Activated naive CD8-positive, alpha-beta T cell treated with anti-CD3 and anti-CD28 coated beads, Interleukin-2, amount 50 U/mL, for 24 hours (primary cell): ENCODE measurements around the gene MYOZ3.

Experiments
- ATAC-seq: fragments of 150-1000 bp; cut with Tn5 transposase; one replicate; pipeline ENCODE4 v1.10.0; 2021
- DNase-seq: peaks from one replicate; pipeline ENCODE4 v3.0.0; 2021
- H3K27ac Mint-ChIP-seq: one replicate; pipeline ENCODE4 v1.8.0; 2021; ENCODE audit warnings: mild to moderate bottlenecking, mixed read lengths
- H3K27me3 Mint-ChIP-seq: one replicate; pipeline ENCODE4 v1.8.0; 2021; ENCODE audit warnings: mixed read lengths
- H3K36me3 Mint-ChIP-seq: one replicate; pipeline ENCODE4 v1.8.0; 2021; ENCODE audit warnings: low read depth, mixed read lengths
- H3K4me1 Mint-ChIP-seq: one replicate; pipeline ENCODE4 v1.8.0; 2021; ENCODE audit warnings: mixed read lengths
- H3K4me3 Mint-ChIP-seq: one replicate; pipeline ENCODE4 v1.8.0; 2021; ENCODE audit warnings: mild to moderate bottlenecking, moderate library complexity, mixed read lengths
- H3K9me3 Mint-ChIP-seq: one replicate; pipeline ENCODE4 v1.8.0; 2021; ENCODE audit warnings: mixed read lengths

MYOZ3 gene

DNA sequence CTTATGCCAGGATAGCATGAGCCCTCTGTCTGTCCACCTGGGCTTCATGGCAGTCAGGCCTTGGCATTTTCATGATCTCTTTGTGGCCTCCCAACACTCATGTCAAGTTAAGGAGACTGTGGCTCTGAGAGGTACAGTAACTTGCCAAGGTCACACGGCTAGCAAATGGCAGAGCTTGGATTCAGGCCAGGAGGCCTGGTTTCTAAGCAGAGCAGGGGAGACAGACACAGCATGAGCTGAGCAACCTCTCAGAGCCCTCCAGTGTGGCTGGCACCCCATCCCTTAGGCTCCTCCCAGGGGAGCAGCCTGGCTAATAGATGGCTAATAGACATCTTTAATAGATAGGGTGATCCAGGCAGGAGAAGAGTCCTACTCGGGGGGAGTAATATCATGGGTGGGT, 16.5 kb upstream of the MYOZ3 start:
- no peaks in the 10 kb centered on the region for H3K9me3 Mint-ChIP-seq
- no peaks in the 10 kb centered on the region for H3K36me3 Mint-ChIP-seq
- no peak for ATAC-seq

GRCh38 chr5:150645070-150645700, 15.9 kb upstream of the MYOZ3 start:
- H3K4me3 Mint-ChIP-seq, result no peak overlapping the region
- no peaks in the 10 kb centered on the region for H3K9me3 Mint-ChIP-seq
- DNase-seq, result no peak
- H3K4me1 Mint-ChIP-seq, result no peaks in the 10 kb centered on the region
- H3K27ac Mint-ChIP-seq, result no peak overlapping the region
- H3K27me3 Mint-ChIP-seq, result no peaks in the 10 kb centered on the region
- H3K36me3 Mint-ChIP-seq, result no peaks in the 10 kb centered on the region
- no peak for ATAC-seq

More for the DNA sequence above, 16.5 kb upstream of the MYOZ3 start:
- Mint-ChIP-seq H3K27ac (no peak overlapping the region), H3K4me1 (no peaks in the 10 kb centered on the region), H3K4me3 (no peak overlapping the region), H3K27me3 (no peaks in the 10 kb centered on the region)
- no peak for DNase-seq

- Mint-ChIP-seq H3K4me3 (no peak overlapping the region), H3K27me3 (no peaks in the 10 kb centered on the region), H3K4me1 (no peaks in the 10 kb centered on the region), H3K36me3 (no peaks in the 10 kb centered on the region), H3K9me3 (no peaks in the 10 kb centered on the region), H3K27ac (no peak overlapping the region)
- DNase-seq (no peak), ATAC-seq (no peak)
These were observed 13.5 kb upstream of the MYOZ3 start for GRCh38 chr5:150647275-150648251.

DNA sequence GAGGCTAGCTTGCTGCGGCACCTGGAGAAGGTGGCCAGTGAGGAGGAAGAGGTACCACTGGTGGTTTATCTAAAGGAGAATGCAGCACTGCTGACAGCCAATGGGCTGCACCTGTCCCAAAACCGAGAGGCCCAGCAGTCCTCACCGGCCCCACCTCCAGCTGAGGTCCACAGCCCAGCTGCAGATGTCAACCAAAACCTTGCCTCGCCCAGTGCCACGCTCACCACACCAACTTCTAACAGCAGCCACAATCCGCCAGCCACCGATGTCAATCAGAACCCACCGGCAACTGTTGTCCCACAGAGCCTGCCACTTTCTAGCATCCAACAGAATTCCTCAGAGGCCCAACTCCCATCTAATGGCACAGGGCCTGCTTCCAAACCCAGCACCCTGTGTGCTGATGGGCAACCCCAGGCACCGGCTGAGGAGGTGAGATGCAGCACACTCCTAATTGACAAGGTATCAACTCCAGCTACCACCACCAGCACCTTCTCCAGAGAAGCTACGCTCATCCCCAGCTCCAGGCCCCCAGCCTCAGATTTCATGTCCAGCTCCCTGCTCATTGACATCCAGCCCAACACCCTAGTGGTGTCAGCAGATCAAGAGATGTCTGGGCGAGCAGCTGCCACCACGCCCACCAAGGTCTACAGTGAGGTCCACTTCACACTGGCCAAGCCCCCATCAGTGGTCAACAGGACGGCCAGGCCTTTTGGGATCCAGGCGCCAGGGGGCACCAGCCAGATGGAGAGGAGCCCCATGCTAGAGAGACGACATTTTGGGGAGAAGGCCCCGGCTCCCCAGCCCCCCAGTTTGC, 12.6 kb upstream of the MYOZ3 start:
- ATAC-seq (no peak), DNase-seq (no peak)
- H3K4me3 Mint-ChIP-seq, result no peak overlapping the region
- H3K27me3 Mint-ChIP-seq, result no peaks in the 10 kb centered on the region
- H3K36me3 Mint-ChIP-seq, result no peaks in the 10 kb centered on the region
- H3K4me1 Mint-ChIP-seq, result no peaks in the 10 kb centered on the region
- no peaks in the 10 kb centered on the region for H3K9me3 Mint-ChIP-seq
- H3K27ac Mint-ChIP-seq, result no peak overlapping the region

DNA sequence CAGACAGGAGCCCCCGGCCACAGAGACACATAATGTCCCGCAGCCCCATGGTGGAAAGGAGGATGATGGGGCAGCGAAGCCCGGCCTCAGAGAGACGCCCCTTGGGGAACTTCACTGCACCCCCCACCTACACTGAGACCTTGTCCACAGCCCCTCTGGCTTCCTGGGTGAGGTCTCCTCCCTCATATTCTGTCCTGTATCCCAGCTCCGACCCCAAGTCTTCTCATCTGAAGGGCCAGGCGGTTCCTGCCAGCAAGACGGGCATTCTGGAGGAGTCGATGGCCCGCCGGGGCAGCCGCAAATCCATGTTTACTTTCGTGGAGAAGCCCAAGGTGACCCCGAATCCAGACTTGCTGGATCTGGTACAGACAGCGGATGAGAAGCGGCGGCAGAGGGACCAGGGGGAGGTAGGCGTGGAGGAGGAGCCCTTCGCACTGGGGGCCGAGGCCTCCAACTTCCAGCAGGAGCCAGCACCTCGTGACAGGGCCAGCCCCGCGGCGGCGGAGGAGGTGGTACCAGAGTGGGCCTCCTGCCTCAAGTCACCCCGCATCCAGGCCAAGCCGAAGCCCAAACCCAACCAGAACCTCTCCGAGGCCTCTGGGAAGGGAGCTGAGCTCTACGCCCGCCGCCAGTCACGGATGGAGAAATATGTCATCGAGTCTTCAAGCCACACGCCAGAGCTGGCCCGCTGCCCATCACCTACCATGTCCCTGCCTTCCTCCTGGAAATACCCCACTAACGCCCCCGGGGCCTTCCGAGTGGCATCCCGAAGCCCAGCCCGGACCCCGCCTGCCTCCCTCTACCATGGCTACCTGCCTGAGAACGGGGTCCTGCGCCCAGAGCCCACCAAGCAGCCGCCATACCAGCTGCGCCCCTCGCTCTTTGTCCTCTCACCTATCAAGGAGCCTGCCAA, 11.7 kb upstream of the MYOZ3 start:
- no peaks in the 10 kb centered on the region for H3K27me3 Mint-ChIP-seq
- ATAC-seq (no peak), DNase-seq (no peak)
- H3K4me3 Mint-ChIP-seq, result no peak overlapping the region
- no peaks in the 10 kb centered on the region for H3K4me1 Mint-ChIP-seq
- H3K9me3 Mint-ChIP-seq, result no peaks in the 10 kb centered on the region
- H3K27ac Mint-ChIP-seq, result no peak overlapping the region
- no peaks in the 10 kb centered on the region for H3K36me3 Mint-ChIP-seq

GRCh38 chr5:150650021-150651006, 10.7 kb upstream of the MYOZ3 start:
- no peaks in the 10 kb centered on the region for H3K36me3 Mint-ChIP-seq
- no peaks in the 10 kb centered on the region for H3K4me1 Mint-ChIP-seq
- ATAC-seq (no peak), DNase-seq (no peak)
- H3K27ac Mint-ChIP-seq, result no peak overlapping the region
- no peaks in the 10 kb centered on the region for H3K9me3 Mint-ChIP-seq
- H3K27me3 Mint-ChIP-seq, result no peaks in the 10 kb centered on the region
- H3K4me3 Mint-ChIP-seq, result no peak overlapping the region

GRCh38 chr5:150651382-150651781, 9.7 kb upstream of the MYOZ3 start:
- Mint-ChIP-seq H3K9me3 (no peaks in the 10 kb centered on the region), H3K27me3 (peaks cover 2% of the 10 kb centered on the region), H3K4me3 (no peak overlapping the region), H3K36me3 (no peaks in the 10 kb centered on the region), H3K27ac (no peak overlapping the region), H3K4me1 (peaks cover 3% of the 10 kb centered on the region)
- no peak for ATAC-seq
- no peak for DNase-seq

GRCh38 chr5:150651924-150652671, 9.0 kb upstream of the MYOZ3 start:
- no peak overlapping the region for H3K4me3 Mint-ChIP-seq
- H3K36me3 Mint-ChIP-seq, result no peaks in the 10 kb centered on the region
- H3K4me1 Mint-ChIP-seq, result peaks cover 3% of the 10 kb centered on the region
- peaks cover 2% of the 10 kb centered on the region for H3K27me3 Mint-ChIP-seq
- H3K9me3 Mint-ChIP-seq, result no peaks in the 10 kb centered on the region
- DNase-seq, result no peak
- no peak for ATAC-seq
- no peak overlapping the region for H3K27ac Mint-ChIP-seq

- no peak for ATAC-seq
- Mint-ChIP-seq H3K27ac (no peak overlapping the region), H3K9me3 (no peaks in the 10 kb centered on the region), H3K4me3 (no peak overlapping the region), H3K27me3 (peaks cover 2% of the 10 kb centered on the region), H3K36me3 (no peaks in the 10 kb centered on the region), H3K4me1 (peaks cover 7% of the 10 kb centered on the region)
- DNase-seq, result no peak
These were observed 7.8 kb upstream of the MYOZ3 start for GRCh38 chr5:150653145-150653761.

- H3K27ac Mint-ChIP-seq, result no peak overlapping the region
- no peak for ATAC-seq
- peaks cover 2% of the 10 kb centered on the region for H3K27me3 Mint-ChIP-seq
- H3K4me3 Mint-ChIP-seq, result no peak overlapping the region
- H3K9me3 Mint-ChIP-seq, result no peaks in the 10 kb centered on the region
- no peak for DNase-seq
- no peaks in the 10 kb centered on the region for H3K36me3 Mint-ChIP-seq
- peaks cover 7% of the 10 kb centered on the region for H3K4me1 Mint-ChIP-seq
These were observed 7.1 kb upstream of the MYOZ3 start for GRCh38 chr5:150653762-150654556.

DNA sequence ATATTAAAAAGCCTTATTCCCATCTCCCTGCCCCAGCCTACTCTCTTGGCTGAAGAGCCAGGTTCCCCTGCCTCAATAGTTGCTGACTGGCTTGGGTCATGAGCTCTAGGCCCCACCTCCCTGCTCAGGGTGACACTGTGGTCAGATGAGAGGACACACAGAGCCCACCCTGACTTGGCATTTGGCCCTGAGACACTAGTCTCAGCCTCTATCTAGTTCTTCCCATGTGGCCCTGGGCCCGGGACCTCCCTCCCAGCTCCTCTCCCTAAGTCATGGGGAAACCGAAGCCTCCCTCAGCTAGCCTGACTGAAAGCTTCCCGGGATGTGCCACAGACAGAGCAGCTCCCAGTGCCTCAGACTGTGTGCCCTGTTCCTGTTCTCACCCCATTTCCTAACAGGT, 5.8 kb upstream of the MYOZ3 start:
- ATAC-seq (no peak), DNase-seq (no peak)
- H3K27me3 Mint-ChIP-seq, result peaks cover 2% of the 10 kb centered on the region
- H3K4me1 Mint-ChIP-seq, result peaks cover 7% of the 10 kb centered on the region
- H3K9me3 Mint-ChIP-seq, result no peaks in the 10 kb centered on the region
- no peaks in the 10 kb centered on the region for H3K36me3 Mint-ChIP-seq
- no peak overlapping the region for H3K27ac Mint-ChIP-seq
- H3K4me3 Mint-ChIP-seq, result no peak overlapping the region
